ENCODE results near the gene NBAS. TPM values are rescaled to one million over a fixed set of nuclear protein-coding genes. Genes with fewer than 3 reads are reported as not detected.

NBAS gene
- total and polyA plus RNA-seq, 9 of the 15 experiments (the other 6 are each of a cell fraction or from before 2014, with no cell fraction given): 15.3 to 94.4 (median 69.9) TPM

DNA sequence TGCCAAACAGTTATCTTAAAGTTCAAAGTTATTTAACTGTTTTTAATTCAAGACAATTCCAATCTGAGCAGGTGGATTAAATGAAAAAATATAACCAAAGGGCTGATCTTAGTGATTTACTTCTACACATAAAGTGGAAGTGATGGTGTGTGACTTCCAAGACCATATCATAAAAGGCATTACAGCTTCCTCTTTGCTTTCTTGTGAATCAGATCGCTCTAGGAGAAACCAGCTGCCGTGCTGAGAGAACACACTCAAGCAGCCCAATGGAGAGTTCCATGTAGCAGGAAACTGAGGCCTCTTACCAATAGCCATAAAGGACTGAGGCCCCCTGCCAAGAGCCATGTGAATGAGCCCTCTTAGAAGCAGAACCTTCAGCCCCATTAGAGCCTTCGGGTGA, 197.4 kb downstream of the NBAS start (continued):
- no peak for TF ChIP-seq E4F1 (CRISPR knock-in tag; IDR thresholded peaks at IDR 0.05; ENCODE audit: borderline replicate concordance)

DNA sequence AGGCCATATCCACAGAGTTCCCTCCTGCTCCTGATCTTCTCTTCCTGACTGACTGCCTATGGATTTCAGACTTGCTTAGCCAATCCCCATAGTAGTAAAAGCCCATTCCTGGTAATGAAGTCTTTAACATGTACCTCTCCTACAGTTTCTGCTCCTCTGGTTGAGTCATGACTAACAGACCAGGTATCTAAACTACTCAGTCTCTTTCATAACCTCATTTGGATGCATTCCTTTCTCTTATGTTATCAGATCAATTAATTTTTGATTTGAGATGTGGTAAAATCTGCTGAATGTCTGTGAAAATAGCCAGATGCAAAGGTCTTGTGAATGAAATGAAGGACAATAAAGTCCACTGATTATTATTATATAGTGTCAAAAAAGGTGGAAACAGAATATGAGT, 198.0 kb downstream of the NBAS start:
- no peak overlapping the region for H2AFZ ChIP-seq (ENCODE audit: low read depth, low read length)
- H3K4me2 ChIP-seq (ENCODE audit: insufficient read depth, low read length): no peak overlapping the region
- POLR2A ChIA-PET: no interaction called here
- intact Hi-C loops (cut with micrococcal nuclease) (no loop called here), in situ Hi-C loops (cut with MboI) (no loop called here)
- no TSS peak for BruUV-seq (replicated peaks)
- H3K9me3 ChIP-seq (replicated peaks; ENCODE audit: control insufficient read depth, insufficient read depth, low read depth, low read length): no peaks in the 10 kb centered on the region
- no peaks in the 10 kb centered on the region for H3K79me2 ChIP-seq (ENCODE audit: control insufficient read depth, insufficient read depth, low read length)
- peaks cover 58% of the 10 kb centered on the region for H3K36me3 ChIP-seq (ENCODE audit: control insufficient read depth, insufficient read depth, low read length)
- no peak for DNase-seq (ENCODE audit: extremely low read depth in 1 of 4, low spot score in 3 of 4)
- H3K4me3 ChIP-seq: no peak overlapping the region
- FAIRE-seq: no peak
- CTCF ChIA-PET (ENCODE audit: low intra/inter-chr PET ratio): no interaction called here
- H3K27me3 ChIP-seq (ENCODE audit: control insufficient read depth in 2 of 2, insufficient read depth in 2 of 2, low read length in 2 of 2): no peaks in the 10 kb centered on the region
- no peaks in the 10 kb centered on the region for H3K4me1 ChIP-seq (replicated peaks in 1 of 2; ENCODE audit: control insufficient read depth in 2 of 2, insufficient read depth in 2 of 2, low read length in 2 of 2)
- no peak for TF ChIP-seq ZFP30 (CRISPR knock-in tag; IDR thresholded peaks at IDR 0.05; ENCODE audit: borderline replicate concordance)
- TF ChIP-seq MLLT1 (IDR thresholded peaks at IDR 0.05): no peak
- TF ChIP-seq TCF7L2 (IDR thresholded peaks at IDR 0.05; ENCODE audit: low read depth, low read length): no peak
- TF ChIP-seq LCOR (CRISPR knock-in tag; IDR thresholded peaks at IDR 0.05): no peak
- TF ChIP-seq, protein P1, sequence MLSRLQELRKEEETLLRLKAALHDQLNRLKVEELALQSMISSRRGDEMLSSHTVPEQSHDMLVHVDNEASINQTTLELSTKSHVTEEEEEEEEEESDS (CRISPR knock-in tag; IDR thresholded peaks at IDR 0.05): no peak
- TF ChIP-seq ZNF133 (CRISPR knock-in tag; IDR thresholded peaks at IDR 0.05): no peak
- TF ChIP-seq, protein P2, sequence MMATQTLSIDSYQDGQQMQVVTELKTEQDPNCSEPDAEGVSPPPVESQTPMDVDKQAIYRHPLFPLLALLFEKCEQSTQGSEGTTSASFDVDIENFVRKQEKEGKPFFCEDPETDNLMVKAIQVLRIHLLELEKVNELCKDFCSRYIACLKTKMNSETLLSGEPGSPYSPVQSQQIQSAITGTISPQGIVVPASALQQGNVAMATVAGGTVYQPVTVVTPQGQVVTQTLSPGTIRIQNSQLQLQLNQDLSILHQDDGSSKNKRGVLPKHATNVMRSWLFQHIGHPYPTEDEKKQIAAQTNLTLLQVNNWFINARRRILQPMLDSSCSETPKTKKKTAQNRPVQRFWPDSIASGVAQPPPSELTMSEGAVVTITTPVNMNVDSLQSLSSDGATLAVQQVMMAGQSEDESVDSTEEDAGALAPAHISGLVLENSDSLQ (IDR thresholded peaks at IDR 0.05): no peak
- TF ChIP-seq CREM (IDR thresholded peaks at IDR 0.05; ENCODE audit: low read depth): no peak
- H3K27ac ChIP-seq (ENCODE audit: extremely low read depth, low read depth, low read length): no peak overlapping the region
- H3K9me1 ChIP-seq (ENCODE audit: control insufficient read depth, insufficient read depth, low read length): no peaks in the 10 kb centered on the region
- H3K9ac ChIP-seq (ENCODE audit: insufficient read depth in 1 of 2, low read depth in 2 of 2, low read length in 2 of 2): no peak overlapping the region
- no peak for ATAC-seq
- no peaks in the 10 kb centered on the region; the same call in 1 of the 2 replicates for H4K20me1 ChIP-seq (replicated peaks; ENCODE audit: control insufficient read depth, insufficient read depth, low read length)

Measured in K562 (cell line).